ENCODE results near the gene NMNAT3.

Gene NMNAT3

GRCh38 chr3:139559541-139559940 lies 118.2 kb downstream of the NMNAT3 start:
- Histone ChIP-seq H3K9me3 (ENCODE audit: insufficient read depth, low read length) (no peaks in the 10 kb centered on the region), H3K9ac (ENCODE audit: insufficient read length, low read depth) (no peak overlapping the region), H3K36me3 (ENCODE audit: insufficient read depth, insufficient read length, low read length) (no peaks in the 10 kb centered on the region), H3K4me1 (ENCODE audit: insufficient read depth, insufficient read length) (no peaks in the 10 kb centered on the region), H3K27me3 (ENCODE audit: insufficient read depth, insufficient read length) (no peaks in the 10 kb centered on the region), H3K4me3 (ENCODE audit: insufficient read length, low read depth) (no peak overlapping the region)
- DNase-seq (ENCODE audit: low read depth, low spot score): no peak
- TF ChIP-seq ZNF274 (IDR thresholded peaks at IDR 0.05; ENCODE audit: low read depth, low read length) (no peak), SUZ12 (IDR thresholded peaks at IDR 0.05; ENCODE audit: extremely low read depth, insufficient read depth, insufficient read length) (no peak), YY1 (IDR thresholded peaks at IDR 0.05; ENCODE audit: insufficient read depth, insufficient read length) (no peak)

- no peak for DNase-seq (ENCODE audit: low read depth, low spot score)
- Histone ChIP-seq H3K4me3 (ENCODE audit: insufficient read length, low read depth) (no peak overlapping the region), H3K4me1 (ENCODE audit: insufficient read depth, insufficient read length) (no peaks in the 10 kb centered on the region), H3K36me3 (ENCODE audit: insufficient read depth, insufficient read length, low read length) (no peaks in the 10 kb centered on the region), H3K9me3 (ENCODE audit: insufficient read depth, low read length) (no peaks in the 10 kb centered on the region), H3K27me3 (ENCODE audit: insufficient read depth, insufficient read length) (no peaks in the 10 kb centered on the region), H3K9ac (ENCODE audit: insufficient read length, low read depth) (no peak overlapping the region)
- TF ChIP-seq ZNF274 (IDR thresholded peaks at IDR 0.05; ENCODE audit: low read depth, low read length) (no peak), YY1 (IDR thresholded peaks at IDR 0.05; ENCODE audit: insufficient read depth, insufficient read length) (no peak), SUZ12 (IDR thresholded peaks at IDR 0.05; ENCODE audit: extremely low read depth, insufficient read depth, insufficient read length) (no peak)
Measured at GRCh38 chr3:139558351-139559266, 119.2 kb downstream of the NMNAT3 start.

GRCh38 chr3:139557041-139557440 lies 120.7 kb downstream of the NMNAT3 start:
- Histone ChIP-seq H3K4me1 (ENCODE audit: insufficient read depth, insufficient read length) (no peaks in the 10 kb centered on the region), H3K36me3 (ENCODE audit: insufficient read depth, insufficient read length, low read length) (no peaks in the 10 kb centered on the region), H3K4me3 (ENCODE audit: insufficient read length, low read depth) (no peak overlapping the region), H3K9ac (ENCODE audit: insufficient read length, low read depth) (no peak overlapping the region), H3K27me3 (ENCODE audit: insufficient read depth, insufficient read length) (no peaks in the 10 kb centered on the region), H3K9me3 (ENCODE audit: insufficient read depth, low read length) (no peaks in the 10 kb centered on the region)
- no peak for DNase-seq (ENCODE audit: low read depth, low spot score)
- no peak for TF ChIP-seq ZNF274 (IDR thresholded peaks at IDR 0.05; ENCODE audit: low read depth, low read length)
- no peak for TF ChIP-seq YY1 (IDR thresholded peaks at IDR 0.05; ENCODE audit: insufficient read depth, insufficient read length)
- no peak for TF ChIP-seq SUZ12 (IDR thresholded peaks at IDR 0.05; ENCODE audit: extremely low read depth, insufficient read depth, insufficient read length)

- Histone ChIP-seq H3K4me3 (ENCODE audit: insufficient read length, low read depth) (no peak overlapping the region), H3K27me3 (ENCODE audit: insufficient read depth, insufficient read length) (no peaks in the 10 kb centered on the region), H3K9me3 (ENCODE audit: insufficient read depth, low read length) (no peaks in the 10 kb centered on the region), H3K36me3 (ENCODE audit: insufficient read depth, insufficient read length, low read length) (no peaks in the 10 kb centered on the region), H3K9ac (ENCODE audit: insufficient read length, low read depth) (no peak overlapping the region), H3K4me1 (ENCODE audit: insufficient read depth, insufficient read length) (no peaks in the 10 kb centered on the region)
- TF ChIP-seq ZNF274 (IDR thresholded peaks at IDR 0.05; ENCODE audit: low read depth, low read length) (no peak), YY1 (IDR thresholded peaks at IDR 0.05; ENCODE audit: insufficient read depth, insufficient read length) (no peak), SUZ12 (IDR thresholded peaks at IDR 0.05; ENCODE audit: extremely low read depth, insufficient read depth, insufficient read length) (no peak)
- DNase-seq (ENCODE audit: low read depth, low spot score): no peak
Measured at GRCh38 chr3:139555249-139555648, 122.5 kb downstream of the NMNAT3 start.

- TF ChIP-seq ZNF274 (IDR thresholded peaks at IDR 0.05; ENCODE audit: low read depth, low read length) (no peak), YY1 (IDR thresholded peaks at IDR 0.05; ENCODE audit: insufficient read depth, insufficient read length) (no peak), SUZ12 (IDR thresholded peaks at IDR 0.05; ENCODE audit: extremely low read depth, insufficient read depth, insufficient read length) (no peak)
- no peaks in the 10 kb centered on the region for H3K27me3 ChIP-seq (ENCODE audit: insufficient read depth, insufficient read length)
- no peaks in the 10 kb centered on the region for H3K4me1 ChIP-seq (ENCODE audit: insufficient read depth, insufficient read length)
- H3K9ac ChIP-seq (ENCODE audit: insufficient read length, low read depth): no peak overlapping the region
- no peak overlapping the region for H3K4me3 ChIP-seq (ENCODE audit: insufficient read length, low read depth)
- H3K9me3 ChIP-seq (ENCODE audit: insufficient read depth, low read length): no peaks in the 10 kb centered on the region
- H3K36me3 ChIP-seq (ENCODE audit: insufficient read depth, insufficient read length, low read length): no peaks in the 10 kb centered on the region
- no peak for DNase-seq (ENCODE audit: low read depth, low spot score)
Measured at GRCh38 chr3:139554628-139555027, 123.1 kb downstream of the NMNAT3 start.

- Histone ChIP-seq H3K9me3 (ENCODE audit: insufficient read depth, low read length) (no peaks in the 10 kb centered on the region), H3K4me1 (ENCODE audit: insufficient read depth, insufficient read length) (no peaks in the 10 kb centered on the region), H3K9ac (ENCODE audit: insufficient read length, low read depth) (no peak overlapping the region), H3K27me3 (ENCODE audit: insufficient read depth, insufficient read length) (no peaks in the 10 kb centered on the region), H3K36me3 (ENCODE audit: insufficient read depth, insufficient read length, low read length) (no peaks in the 10 kb centered on the region), H3K4me3 (ENCODE audit: insufficient read length, low read depth) (no peak overlapping the region)
- TF ChIP-seq SUZ12 (IDR thresholded peaks at IDR 0.05; ENCODE audit: extremely low read depth, insufficient read depth, insufficient read length) (no peak), YY1 (IDR thresholded peaks at IDR 0.05; ENCODE audit: insufficient read depth, insufficient read length) (no peak), ZNF274 (IDR thresholded peaks at IDR 0.05; ENCODE audit: low read depth, low read length) (no peak)
- DNase-seq (ENCODE audit: low read depth, low spot score): no peak
Measured at GRCh38 chr3:139552632-139553365, 125.0 kb downstream of the NMNAT3 start.

GRCh38 chr3:139548801-139549200 lies 129.0 kb downstream of the NMNAT3 start:
- Histone ChIP-seq H3K4me1 (ENCODE audit: insufficient read depth, insufficient read length) (no peaks in the 10 kb centered on the region), H3K4me3 (ENCODE audit: insufficient read length, low read depth) (no peak overlapping the region), H3K9ac (ENCODE audit: insufficient read length, low read depth) (no peak overlapping the region), H3K27me3 (ENCODE audit: insufficient read depth, insufficient read length) (no peaks in the 10 kb centered on the region), H3K9me3 (ENCODE audit: insufficient read depth, low read length) (no peaks in the 10 kb centered on the region), H3K36me3 (ENCODE audit: insufficient read depth, insufficient read length, low read length) (no peaks in the 10 kb centered on the region)
- DNase-seq (ENCODE audit: low read depth, low spot score): no peak
- no peak for TF ChIP-seq SUZ12 (IDR thresholded peaks at IDR 0.05; ENCODE audit: extremely low read depth, insufficient read depth, insufficient read length)
- no peak for TF ChIP-seq YY1 (IDR thresholded peaks at IDR 0.05; ENCODE audit: insufficient read depth, insufficient read length)
- TF ChIP-seq ZNF274 (IDR thresholded peaks at IDR 0.05; ENCODE audit: low read depth, low read length): no peak
